GM13977 (cell line): ENCODE measurements around the gene METAP1D.

Experiments used
- DNase-seq: peaks from one replicate; pipeline ENCODE4 v3.0.0; 2012; ENCODE audit warnings: low spot score
- in situ Hi-C: fragments of 300-500 bp; cut with MboI; formaldehyde crosslinking; loops from one replicate; pipeline ENCODE4 v1.12.0; 2022; ENCODE audit warnings: low sequenced_read_pairs, low pct_unique_long_range_greater_than_20kb, mixed read lengths, inconsistent platforms; ENCODE audit not compliant: unreplicated experiment
- TF ChIP-seq, protein P1 (sequence below): IDR thresholded peaks from 2 replicates; pipeline ENCODE4 v1.5.1; 2012; ENCODE audit warnings: mild to moderate bottlenecking, control low read depth; ENCODE audit not compliant: insufficient read depth; ENCODE audit errors: extremely low read depth, missing control alignments

METAP1D gene

DNA sequence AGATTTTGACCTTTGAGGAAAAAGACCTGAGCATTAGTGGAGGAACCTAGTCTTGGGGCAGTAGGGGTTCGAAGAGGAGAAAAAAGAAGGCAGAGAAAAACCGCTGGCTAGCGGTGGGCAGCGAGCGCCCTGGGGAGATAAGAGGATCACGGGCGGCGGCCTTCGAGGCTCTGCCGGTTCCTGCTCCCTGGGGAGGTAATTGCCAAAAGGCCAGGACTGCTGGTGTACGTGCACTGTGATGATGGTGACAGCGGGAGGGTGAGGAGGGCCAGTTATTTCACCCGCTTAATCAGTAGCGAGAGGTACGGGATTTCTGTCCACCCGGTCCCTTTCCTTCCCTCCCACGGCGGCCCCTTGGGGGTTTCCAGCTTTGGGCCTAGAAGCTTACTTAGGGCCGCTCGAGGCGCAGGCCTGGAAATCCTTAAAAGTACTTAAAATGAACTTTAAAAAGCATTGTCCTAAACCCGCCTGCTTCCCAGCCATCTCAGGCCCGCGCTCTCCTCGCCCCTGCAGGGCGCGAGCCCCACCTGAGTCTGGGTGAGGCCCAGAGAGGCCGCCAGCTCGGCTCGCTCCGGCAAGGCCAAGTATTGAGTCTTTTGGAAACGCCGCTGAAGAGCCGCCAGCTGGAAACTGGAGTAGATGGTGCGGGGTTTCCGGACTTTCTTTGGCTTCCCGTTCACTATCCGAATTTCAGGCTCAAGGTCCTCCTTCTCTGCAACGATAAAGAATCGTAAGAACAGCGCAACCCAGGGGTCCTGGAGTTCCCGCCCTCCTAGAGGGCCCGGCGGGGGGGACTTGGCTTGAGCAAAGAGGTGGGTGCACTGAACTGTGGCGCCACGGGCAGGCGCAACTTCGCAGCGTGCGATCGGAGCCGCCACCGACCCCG, 101.4 kb downstream of the METAP1D start:
- peak; percentile 24 for DNase-seq
- TF ChIP-seq, protein P1, sequence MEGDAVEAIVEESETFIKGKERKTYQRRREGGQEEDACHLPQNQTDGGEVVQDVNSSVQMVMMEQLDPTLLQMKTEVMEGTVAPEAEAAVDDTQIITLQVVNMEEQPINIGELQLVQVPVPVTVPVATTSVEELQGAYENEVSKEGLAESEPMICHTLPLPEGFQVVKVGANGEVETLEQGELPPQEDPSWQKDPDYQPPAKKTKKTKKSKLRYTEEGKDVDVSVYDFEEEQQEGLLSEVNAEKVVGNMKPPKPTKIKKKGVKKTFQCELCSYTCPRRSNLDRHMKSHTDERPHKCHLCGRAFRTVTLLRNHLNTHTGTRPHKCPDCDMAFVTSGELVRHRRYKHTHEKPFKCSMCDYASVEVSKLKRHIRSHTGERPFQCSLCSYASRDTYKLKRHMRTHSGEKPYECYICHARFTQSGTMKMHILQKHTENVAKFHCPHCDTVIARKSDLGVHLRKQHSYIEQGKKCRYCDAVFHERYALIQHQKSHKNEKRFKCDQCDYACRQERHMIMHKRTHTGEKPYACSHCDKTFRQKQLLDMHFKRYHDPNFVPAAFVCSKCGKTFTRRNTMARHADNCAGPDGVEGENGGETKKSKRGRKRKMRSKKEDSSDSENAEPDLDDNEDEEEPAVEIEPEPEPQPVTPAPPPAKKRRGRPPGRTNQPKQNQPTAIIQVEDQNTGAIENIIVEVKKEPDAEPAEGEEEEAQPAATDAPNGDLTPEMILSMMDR, result no peak
- in situ Hi-C loops, result loop anchor here (10.0 to 25.0 kb wide), 2 partner anchors 396 to 514 kb away; no protein-coding TSS in a partner anchor

DNA sequence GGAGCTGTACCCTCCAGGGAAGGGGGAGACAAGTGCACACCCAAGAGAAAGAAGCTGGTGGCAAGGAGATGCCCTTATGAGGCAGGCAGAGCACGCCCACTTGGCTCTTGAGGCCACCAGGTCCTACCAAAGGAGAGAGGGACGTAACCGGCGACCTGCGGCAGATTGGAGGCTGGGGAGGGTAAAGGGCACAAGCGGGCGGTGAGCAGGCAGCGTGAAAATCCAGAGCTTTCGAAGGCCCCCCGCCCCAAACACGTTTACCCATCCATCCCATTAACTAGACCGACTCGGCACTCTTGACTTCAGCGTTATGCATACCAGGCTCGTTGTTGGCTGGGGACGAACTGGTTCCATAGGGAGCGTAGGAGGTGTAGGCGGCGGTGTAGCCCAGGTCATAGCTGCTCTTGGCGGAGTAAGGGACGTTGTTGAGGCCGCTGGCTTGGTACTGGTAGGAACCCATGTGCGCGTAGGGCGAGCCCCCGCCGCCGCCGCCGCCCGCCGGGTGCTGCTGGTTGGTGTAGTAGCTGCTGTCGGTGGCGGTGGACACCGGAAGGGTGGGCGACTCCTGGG, 102.2 kb downstream of the METAP1D start:
- TF ChIP-seq, protein P1, result no peak
- peak; percentile 27 for DNase-seq
- in situ Hi-C loops, result loop anchor here (10.0 to 25.0 kb wide), 2 partner anchors 397 to 515 kb away; no protein-coding TSS in a partner anchor

DNA sequence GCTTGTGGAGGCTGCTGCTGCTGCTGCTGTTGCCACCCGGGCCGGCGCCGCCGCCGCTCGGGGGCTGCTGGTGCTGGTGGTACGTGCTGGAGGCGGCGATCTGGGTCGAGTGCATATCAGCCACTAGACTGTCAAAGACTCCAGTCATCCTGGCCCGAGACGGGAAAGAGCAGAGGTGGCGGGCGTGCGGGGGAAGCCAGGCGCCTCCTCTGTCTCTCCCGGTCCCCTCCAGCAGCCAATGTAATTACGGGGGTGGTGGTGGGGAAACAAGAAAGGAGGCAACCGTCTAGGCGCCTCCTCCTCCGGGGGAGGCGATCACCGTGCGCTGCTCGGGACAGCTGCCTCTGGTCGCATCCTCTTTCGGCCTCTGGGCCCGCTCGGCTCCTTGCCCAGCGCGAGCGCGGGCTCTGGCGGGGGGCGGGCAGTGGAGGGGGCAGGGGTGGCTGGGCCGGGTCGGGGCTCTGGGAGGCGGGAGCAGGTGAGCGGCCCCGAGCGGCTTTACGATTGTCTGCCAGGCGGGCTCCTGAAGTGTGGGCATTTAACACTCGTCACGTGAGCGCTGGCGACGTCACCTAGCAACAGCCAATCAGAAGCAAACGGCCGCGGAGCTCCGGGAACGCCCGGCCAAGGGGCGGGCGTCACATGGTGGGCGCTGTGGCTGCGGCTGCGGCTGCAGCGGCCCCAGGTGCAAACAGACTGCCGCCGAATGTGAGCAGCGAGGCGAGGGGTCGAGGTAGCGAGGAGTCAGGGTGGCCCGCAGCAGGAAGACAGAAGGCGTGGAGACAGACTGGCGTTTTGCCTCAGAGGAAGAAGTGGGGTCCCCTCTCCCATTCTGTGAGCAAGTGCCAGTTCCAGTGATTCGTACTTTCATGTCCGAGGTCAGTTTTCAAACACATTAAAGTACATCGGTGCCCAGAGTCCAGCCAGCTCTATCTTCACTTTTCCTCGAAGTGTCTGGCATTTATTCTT, 102.9 kb downstream of the METAP1D start, which contains the start of gene DLX2:
DLX2 (minus strand) TSS at position 510 of the 969 bp plus-strand sequence; CDS start at position 148, 362 bp downstream.
- in situ Hi-C loops, result loop anchor here (10.0 to 25.0 kb wide), 2 partner anchors 398 to 515 kb away; no protein-coding TSS in a partner anchor
- TF ChIP-seq, protein P1, result no peak
- DNase-seq, result peak; percentile 91

DNA sequence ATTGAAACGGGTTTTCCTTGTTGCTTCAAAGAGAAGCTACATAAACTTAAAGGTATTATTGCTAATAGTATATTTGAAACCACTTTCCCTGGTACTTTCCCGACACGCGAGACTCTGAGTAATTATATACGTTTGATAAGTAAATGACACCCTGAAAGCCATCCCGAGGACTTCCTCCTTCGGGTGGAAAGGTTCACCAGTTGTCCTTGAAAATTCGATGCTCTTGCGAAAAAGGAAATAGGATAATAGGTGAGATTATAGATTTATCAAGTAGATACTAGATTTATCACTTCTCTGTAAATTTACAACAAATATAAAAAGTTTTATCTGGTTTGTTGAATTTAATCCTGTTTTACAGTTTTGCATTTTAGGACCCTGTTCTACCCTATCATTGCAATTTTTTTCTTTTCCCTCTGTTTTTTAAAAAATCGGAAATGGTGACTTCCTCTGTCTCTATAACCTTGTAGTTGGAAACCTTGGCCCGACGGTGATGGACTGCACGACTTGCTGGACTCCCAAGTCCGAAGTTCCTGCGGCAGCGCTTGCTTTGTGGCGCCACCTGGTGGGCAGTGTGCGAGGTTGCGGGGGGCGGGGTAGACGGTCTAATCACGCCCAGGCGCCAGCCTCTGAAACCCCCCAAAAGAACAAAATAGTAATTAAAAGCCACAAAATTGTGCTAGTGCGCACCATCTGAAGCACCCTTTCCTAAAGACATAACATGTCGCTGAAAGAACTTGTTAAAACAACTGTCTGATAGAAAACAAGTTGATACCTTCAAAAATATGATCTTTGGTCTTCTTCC, 103.9 kb downstream of the METAP1D start:
- DNase-seq, result peak; percentile 84
- TF ChIP-seq, protein P1, result peak; percentile 92
- in situ Hi-C loops, result loop anchor here (10.0 to 25.0 kb wide), 2 partner anchors 399 to 516 kb away; no protein-coding TSS in a partner anchor

DNA sequence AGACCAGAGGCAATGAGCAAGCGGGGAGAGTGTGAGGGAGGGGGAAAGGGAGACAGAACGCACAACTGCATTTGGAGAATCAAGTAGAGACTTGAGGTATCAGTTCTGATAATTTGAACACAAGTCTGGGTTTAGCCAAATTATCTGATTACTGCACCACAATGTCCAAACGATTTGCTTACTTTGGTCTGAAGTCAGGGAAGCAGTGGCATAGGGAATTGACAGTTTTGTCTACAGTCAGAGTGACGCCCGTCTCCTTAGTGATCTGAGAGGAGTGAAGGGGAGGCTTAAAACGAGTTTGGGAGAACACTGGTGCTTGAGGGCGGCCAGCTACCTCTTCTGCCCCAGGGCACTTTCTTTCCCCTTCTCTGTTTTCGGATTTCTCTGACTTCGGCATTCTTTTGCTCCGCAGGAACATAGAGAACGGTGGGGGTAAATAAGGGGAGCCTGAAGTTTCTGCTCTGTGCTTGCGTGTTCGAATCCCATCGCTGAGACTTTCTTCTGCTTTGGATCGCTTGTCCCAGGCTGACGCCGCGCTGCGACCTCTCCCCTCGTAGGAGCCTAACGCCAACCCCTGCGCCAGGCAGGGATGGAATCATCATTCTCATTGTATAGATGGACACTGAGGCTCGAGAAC, 105.8 kb downstream of the METAP1D start:
- in situ Hi-C loops, result loop anchor here (10.0 to 25.0 kb wide), 2 partner anchors 401 to 518 kb away; no protein-coding TSS in a partner anchor
- DNase-seq, result peak; percentile 16
- TF ChIP-seq, protein P1, result no peak
